Spleen (tissue), 11 donors: Measurements from ENCODE around the gene TMEM109. TPM values are rescaled to one million over a fixed set of nuclear protein-coding genes. Genes with fewer than 3 reads are reported as not detected.

ENCODE experiments used
- DNase-seq: peaks from one replicate; pipeline ENCODE4 v3.0.0-alpha.2; 2020
- H3K27ac ChIP-seq, 8 donors: fragments of 200-600 bp; sonication (generic) in 7 of 8; 1 replicate in 4 of 8; 2 replicates in 4 of 8; pipeline versions ENCODE4 v1.5.0 to v1.8.0; 2016 to 2021; ENCODE audit warnings: inconsistent platforms in 4 of 8, mild to moderate bottlenecking in 4 of 8, moderate library complexity in 1 of 8
- H3K27me3 ChIP-seq, 7 donors: fragments of 200-600 bp; sonication (generic) in 6 of 7; replicated peaks in 1 of 7; 1 replicate in 4 of 7; 2 replicates in 3 of 7; pipeline versions ENCODE4 v1.5.0 to v1.8.0; 2016 to 2021; ENCODE audit warnings: inconsistent platforms in 3 of 7, mild to moderate bottlenecking in 1 of 7
- H3K36me3 ChIP-seq, 6 donors: fragments of 200-600 bp; sonication (generic) in 5 of 6; 1 replicate in 4 of 6; 2 replicates in 2 of 6; pipeline versions ENCODE4 v1.5.0 to v1.8.0; 2016 to 2021; ENCODE audit warnings: inconsistent platforms in 2 of 6
- H3K4me1 ChIP-seq, 6 donors: fragments of 200-600 bp; sonication (generic) in 5 of 6; 1 replicate in 3 of 6; 2 replicates in 3 of 6; pipeline versions ENCODE4 v1.5.0 to v1.8.0; 2016 to 2021; ENCODE audit warnings: inconsistent platforms in 3 of 6
- H3K4me3 ChIP-seq, 8 donors: fragments of 200-600 bp; sonication (generic) in 7 of 8; 1 replicate in 4 of 8; 2 replicates in 4 of 8; pipeline versions ENCODE4 v1.5.0 to v1.8.0; 2016 to 2021; ENCODE audit warnings: inconsistent platforms in 4 of 8, mild to moderate bottlenecking in 4 of 8, moderate library complexity in 2 of 8
- H3K9me3 ChIP-seq, 8 donors: fragments of 200-600 bp; sonication (generic) in 7 of 8; 1 replicate in 4 of 8; 2 replicates in 4 of 8; pipeline versions ENCODE4 v1.5.0 to v1.8.0; 2016 to 2021; ENCODE audit warnings: inconsistent platforms in 4 of 8
- CTCF ChIP-seq, 11 experiments: fragments of 200-600 bp in 7 of 11; fragments of 450-650 bp in 4 of 11; sonication (generic) in 4 of 11; IDR thresholded peaks in 8 of 11; conservative IDR thresholded peaks in 3 of 11; 1 replicate in 7 of 11; 2 replicates in 4 of 11; pipeline versions ENCODE4 v1.4.0 to v1.8.0; 2016 to 2021; ENCODE audit warnings: antibody characterized with exemption in 11 of 11, inconsistent platforms in 4 of 11, mild to moderate bottlenecking in 1 of 11
- POLR2A ChIP-seq, 3 donors: fragments of 450-650 bp; IDR thresholded peaks; one replicate each; pipeline ENCODE4 v1.5.1; 2017; ENCODE audit warnings: antibody characterized with exemption in 3 of 3, mild to moderate bottlenecking in 1 of 3
- POLR2AphosphoS5 ChIP-seq, 3 donors: sonication (generic); formaldehyde crosslinking; IDR thresholded peaks; one replicate each; pipeline ENCODE4 v1.5.1; 2017; ENCODE audit warnings: antibody characterized with exemption in 3 of 3
- WGBS, 5 donors: extraction: QIAGEN DNeasy Blood & Tissue Kit in 3 of 5; methylation state at CpG; one replicate each; pipeline versions ENCODE4 v1.1.5 to v1.1.7; 2013 to 2018; 5-methylcytosine and 5-hydroxymethylcytosine counted together
- intact Hi-C: fragments of 100-400 bp; cut with DNase I; formaldehyde crosslinking; loops from one replicate; pipeline ENCODE4 v1.15.0; 2023; ENCODE audit warnings: low total_unique reads
- polyA plus RNA-seq, 3 donors: library from polyadenylated mRNA; stranded (reverse); fragments of 200-250 nt; gene quantifications; one replicate each; pipeline ENCODE4 v1.2.1, GENCODE V29; 2013
- total RNA-seq, 7 donors: library from RNA; depleted of rRNA in 3 of 7; stranded (reverse); fragments of >200 nt in 3 of 7; fragmentation: NEBNext Ultra II Directional in 4 of 7; extraction: Animal tissue kit (Norgen Biotek cat#: 25700) in 4 of 7; gene quantifications; one replicate each; pipeline versions ENCODE4 v1.1.0 to v1.2.1, GENCODE V29; 2016 to 2021
- donor health status: healthy with polysubstance abuse.
- donor health status: DM: no; HTN: no; CAD: no; lungs with moderate emphysema.
- donor health status: DM: no; HTN: no; CAD: no.
- donor health status: Bipolar disorder and iron deficiency.
- donor health status: healthy.
- donor health status: DM: no; HTN: no; CAD: no.
- donor health status: DM: yes; HTN: yes; CAD: no.

The TMEM109 gene
- total and polyA plus RNA-seq, 10 donors, result 53.6 to 125 (median 102) TPM

- no peak overlapping the region for H3K4me3 ChIP-seq
- TF ChIP-seq POLR2AphosphoS5 (IDR thresholded peaks at IDR 0.05), result peak in 2 of 3 donors; percentile 14 to 52
- TF ChIP-seq POLR2A (IDR thresholded peaks at IDR 0.05), result no peak
- H3K27ac ChIP-seq, result peak overlapping the region in 2 of 8 donors; percentile 1 to 23
- peak; percentile 70 for DNase-seq
- no peaks in the 10 kb centered on the region for H3K9me3 ChIP-seq
- H3K36me3 ChIP-seq, result peaks cover 3 to 71% (median 55%) of the 10 kb centered on the region in 6 donors
- peaks cover under 1 to 58% (median 25%) of the 10 kb centered on the region in 6 donors for H3K4me1 ChIP-seq
- no peaks in the 10 kb centered on the region for H3K27me3 ChIP-seq
- intact Hi-C loops, result no loop called here
- 83 to 95% (median 93%) methylated on average over 2 to 8 of the region's 8 CpGs for WGBS, 5 donors
These were observed 23.9 kb downstream of the TMEM109 start for GRCh38 chr11:60937811-60938210.

- intact Hi-C loops, result no loop called here
- no peak overlapping the region for H3K27ac ChIP-seq
- peaks cover 0 to 58% (median 26%) of the 10 kb centered on the region in 6 donors for H3K4me1 ChIP-seq
- no peaks in the 10 kb centered on the region for H3K9me3 ChIP-seq
- no peak for DNase-seq
- 92 to 96% (median 93%) methylated on average over 9 of the region's 9 CpGs for WGBS, 5 donors
- H3K36me3 ChIP-seq, result peaks cover 3 to 78% (median 58%) of the 10 kb centered on the region in 6 donors
- no peaks in the 10 kb centered on the region for H3K27me3 ChIP-seq
- H3K4me3 ChIP-seq, result no peak overlapping the region
- no peak for TF ChIP-seq CTCF (IDR thresholded peaks at IDR 0.05 in 8 of 11, conservative IDR thresholded peaks at IDR 0.05 in 3 of 11)
- TF ChIP-seq POLR2A (IDR thresholded peaks at IDR 0.05), result no peak
- no peak for TF ChIP-seq POLR2AphosphoS5 (IDR thresholded peaks at IDR 0.05)
These were observed 24.5 kb downstream of the TMEM109 start for GRCh38 chr11:60938500-60938899.

GRCh38 chr11:60939301-60939700 is 25.3 kb downstream of the TMEM109 start:
- Histone ChIP-seq H3K4me1 (peaks cover 0 to 53% (median 26%) of the 10 kb centered on the region in 6 donors), H3K27me3 (no peaks in the 10 kb centered on the region), H3K9me3 (no peaks in the 10 kb centered on the region), H3K4me3 (no peak overlapping the region), H3K27ac (no peak overlapping the region), H3K36me3 (peaks cover 3 to 86% (median 62%) of the 10 kb centered on the region in 6 donors)
- no peak for DNase-seq
- intact Hi-C loops, result no loop called here
- TF ChIP-seq POLR2AphosphoS5 (IDR thresholded peaks at IDR 0.05), result peak in 1 of 3 donors; percentile 16
- no peak for TF ChIP-seq POLR2A (IDR thresholded peaks at IDR 0.05)
- WGBS, 5 donors, result 90 to 100% (median 96%) methylated on average over 6 to 7 of the region's 7 CpGs

- Histone ChIP-seq H3K36me3 (peaks cover 3 to 92% (median 62%) of the 10 kb centered on the region in 6 donors), H3K9me3 (no peaks in the 10 kb centered on the region), H3K4me3 (no peak overlapping the region), H3K27ac (no peak overlapping the region), H3K27me3 (no peaks in the 10 kb centered on the region), H3K4me1 (peaks cover 0 to 53% (median 24%) of the 10 kb centered on the region in 6 donors)
- 64 to 83% (median 72%) methylated on average over 2 of the region's 2 CpGs for WGBS, 5 donors
- DNase-seq, result no peak
- TF ChIP-seq CTCF (IDR thresholded peaks at IDR 0.05 in 8 of 11, conservative IDR thresholded peaks at IDR 0.05 in 3 of 11), result no peak
- TF ChIP-seq POLR2A (IDR thresholded peaks at IDR 0.05), result no peak
- no peak for TF ChIP-seq POLR2AphosphoS5 (IDR thresholded peaks at IDR 0.05)
- intact Hi-C loops, result no loop called here
These were observed 25.9 kb downstream of the TMEM109 start for GRCh38 chr11:60939855-60940254.

GRCh38 chr11:60941371-60942119 is 27.6 kb downstream of the TMEM109 start:
- Histone ChIP-seq H3K4me1 (peaks cover 0 to 68% (median 31%) of the 10 kb centered on the region in 6 donors), H3K27ac (peak overlapping the region in 3 of 8 donors; percentile 45 to 69 (median 53)), H3K9me3 (no peaks in the 10 kb centered on the region), H3K27me3 (no peaks in the 10 kb centered on the region), H3K4me3 (peak overlapping the region in 1 of 8 donors; percentile 2), H3K36me3 (peaks cover 3 to 100% (median 66%) of the 10 kb centered on the region in 6 donors)
- no peak for TF ChIP-seq CTCF (IDR thresholded peaks at IDR 0.05 in 8 of 11, conservative IDR thresholded peaks at IDR 0.05 in 3 of 11)
- TF ChIP-seq POLR2AphosphoS5 (IDR thresholded peaks at IDR 0.05), result peak in 1 of 3 donors; percentile 6
- TF ChIP-seq POLR2A (IDR thresholded peaks at IDR 0.05), result no peak
- DNase-seq, result no peak
- intact Hi-C loops, result no loop called here
- 66 to 77% (median 69%) methylated on average over 6 of the region's 6 CpGs for WGBS, 5 donors
